Fibroblast of skin of left quadriceps (primary cell): ENCODE results near the gene RAB29.
"Not testable (repeated sequence)": the region's sequence is repeated elsewhere in the genome, so short reads cannot be mapped to it uniquely, and the experiment has no call there.

Experiments
- DNase-seq, 2 experiments: peaks; one replicate each; pipeline ENCODE4 v3.0.0-alpha.2; 2013; ENCODE audit warnings: low read depth in 2 of 2

Gene RAB29

GRCh38 chr1:205725514-205725913 is 49.8 kb downstream of the RAB29 start:
- DNase-seq, result no peak

DNA sequence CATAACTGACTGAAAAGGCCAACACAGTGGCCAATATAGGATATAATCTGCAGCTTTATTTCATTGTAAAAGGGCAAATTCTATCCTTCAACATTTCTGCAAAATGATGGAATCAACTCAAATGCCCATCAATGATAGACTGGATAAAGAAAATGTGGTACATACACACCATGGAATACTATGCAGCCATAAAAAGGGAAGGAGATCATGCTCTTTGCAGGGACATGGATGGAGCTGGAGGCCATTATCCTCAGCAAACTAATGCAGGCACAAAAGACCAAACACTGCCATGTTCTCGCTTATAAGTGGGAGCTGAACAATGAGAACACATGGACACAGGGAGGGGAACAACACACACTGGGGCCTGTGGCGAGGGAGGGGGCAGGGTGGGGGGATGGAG is 54.5 kb downstream of the RAB29 start:
- not testable (repeated sequence) for DNase-seq

DNA sequence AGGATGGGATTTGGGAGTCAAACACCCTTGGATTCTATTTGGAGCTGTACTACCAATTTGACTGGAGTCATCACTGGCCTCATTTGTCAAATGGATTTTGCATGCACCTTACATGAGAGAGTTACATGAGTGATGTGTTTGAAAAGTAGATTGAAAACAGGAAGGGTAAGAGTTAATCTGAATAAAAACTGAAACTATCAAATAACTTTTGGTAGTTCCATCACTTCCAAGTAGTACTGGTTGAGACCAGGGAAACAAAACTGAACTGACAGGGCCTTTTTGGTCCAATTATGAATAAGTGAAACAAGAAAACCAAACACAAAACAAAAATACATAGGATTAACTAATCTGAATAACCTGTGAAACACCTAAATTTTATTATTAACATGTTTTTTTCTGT is 55.5 kb downstream of the RAB29 start:
- no peak for DNase-seq

DNA sequence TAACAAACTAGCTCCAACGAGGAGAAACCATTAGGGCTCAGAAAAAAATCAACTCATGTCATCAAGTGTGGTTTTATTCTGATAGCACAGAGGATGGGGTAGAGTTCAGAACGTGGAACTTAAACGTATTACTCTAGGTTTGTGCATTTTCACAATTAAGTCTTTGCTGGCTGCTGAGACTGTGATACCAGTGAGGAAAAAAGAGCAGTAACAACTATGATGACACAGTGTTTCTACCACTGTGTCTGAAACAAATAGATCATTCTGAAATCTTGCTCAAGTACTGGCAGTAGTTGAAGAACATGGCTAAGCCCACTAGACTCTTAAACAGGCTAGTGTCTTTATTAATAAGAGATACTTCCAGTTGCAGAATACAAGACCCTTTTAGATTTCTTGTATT is 56.3 kb downstream of the RAB29 start:
- no peak for DNase-seq
